SU-DHL-6 (cell line): ENCODE data around the gene IL13RA2.

Experiments used
- EZH2phosphoT487 ChIP-seq: fragments of 200-600 bp; sonication (generic), shearing (Covaris generic); conservative IDR thresholded peaks from 2 replicates; pipeline ENCODE4 v1.6.1; 2018; ENCODE audit warnings: mild to moderate bottlenecking, antibody characterized with exemption, low read length, moderate library complexity, mixed read lengths
- TF ChIP-seq, protein P1 (sequence below): fragments of 200-600 bp; sonication (generic); IDR thresholded peaks from one replicate; pipeline ENCODE4 v1.5.1; 2017; ENCODE audit warnings: antibody characterized with exemption, mild to moderate bottlenecking, low read length, moderate library complexity; ENCODE audit not compliant: insufficient read depth, poor library complexity, severe bottlenecking

DNA sequence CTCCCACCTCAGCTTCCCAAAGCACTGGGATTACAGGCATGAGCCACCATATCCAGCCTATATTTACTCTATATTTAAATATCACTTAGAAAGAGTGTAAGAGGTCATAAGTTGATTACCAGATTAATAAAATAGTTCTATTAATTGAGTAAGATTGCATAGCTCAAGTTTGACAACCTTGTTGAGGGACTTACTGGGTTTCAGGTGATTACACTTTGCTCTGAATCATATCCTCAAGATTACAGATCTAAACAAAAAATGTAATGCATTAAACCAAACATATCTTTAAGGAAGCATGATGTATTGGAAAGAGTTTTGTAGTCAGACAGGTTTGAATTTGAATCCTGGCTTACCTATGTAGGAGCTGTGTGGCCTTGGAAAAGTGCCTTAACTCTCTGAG is 47.9 kb upstream of the IL13RA2 start:
- TF ChIP-seq, protein P1, sequence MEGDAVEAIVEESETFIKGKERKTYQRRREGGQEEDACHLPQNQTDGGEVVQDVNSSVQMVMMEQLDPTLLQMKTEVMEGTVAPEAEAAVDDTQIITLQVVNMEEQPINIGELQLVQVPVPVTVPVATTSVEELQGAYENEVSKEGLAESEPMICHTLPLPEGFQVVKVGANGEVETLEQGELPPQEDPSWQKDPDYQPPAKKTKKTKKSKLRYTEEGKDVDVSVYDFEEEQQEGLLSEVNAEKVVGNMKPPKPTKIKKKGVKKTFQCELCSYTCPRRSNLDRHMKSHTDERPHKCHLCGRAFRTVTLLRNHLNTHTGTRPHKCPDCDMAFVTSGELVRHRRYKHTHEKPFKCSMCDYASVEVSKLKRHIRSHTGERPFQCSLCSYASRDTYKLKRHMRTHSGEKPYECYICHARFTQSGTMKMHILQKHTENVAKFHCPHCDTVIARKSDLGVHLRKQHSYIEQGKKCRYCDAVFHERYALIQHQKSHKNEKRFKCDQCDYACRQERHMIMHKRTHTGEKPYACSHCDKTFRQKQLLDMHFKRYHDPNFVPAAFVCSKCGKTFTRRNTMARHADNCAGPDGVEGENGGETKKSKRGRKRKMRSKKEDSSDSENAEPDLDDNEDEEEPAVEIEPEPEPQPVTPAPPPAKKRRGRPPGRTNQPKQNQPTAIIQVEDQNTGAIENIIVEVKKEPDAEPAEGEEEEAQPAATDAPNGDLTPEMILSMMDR = no peak
- no peak for TF ChIP-seq EZH2phosphoT487
